MM.1S (cell line): ENCODE measurements around the gene DGKI.

ENCODE experiments used
- DNase-seq: peaks from one replicate; pipeline ENCODE4 v3.0.0-alpha.2; 2015
- H2AFZ ChIP-seq: fragments of 300-600 bp; sonication (generic); 2 replicates; pipeline ENCODE4 v1.6.0; 2016; ENCODE audit warnings: antibody characterized with exemption, low read length
- H3F3A ChIP-seq: fragments of 300-600 bp; sonication (generic); 2 replicates; pipeline ENCODE4 v1.6.1; 2016; ENCODE audit warnings: mild to moderate bottlenecking, antibody characterized with exemption, low read length, moderate library complexity, mixed read lengths; ENCODE audit not compliant: insufficient read depth
- H3K27ac ChIP-seq: fragments of 300-600 bp; sonication (generic); 2 replicates; pipeline ENCODE4 v1.5.1; 2016; ENCODE audit warnings: mild to moderate bottlenecking, low read length
- H3K27me3 ChIP-seq: fragments of 300-600 bp; sonication (generic); replicated peaks from 2 replicates; pipeline ENCODE4 v1.6.0; 2016; ENCODE audit warnings: low read length; ENCODE audit not compliant: insufficient read depth
- H3K36me3 ChIP-seq: fragments of 300-600 bp; sonication (generic); replicated peaks from 2 replicates; pipeline ENCODE4 v1.6.1; 2016; ENCODE audit warnings: mild to moderate bottlenecking, low read length, mixed read lengths; ENCODE audit not compliant: insufficient read depth
- H3K4me1 ChIP-seq: fragments of 300-600 bp; sonication (generic); 2 replicates; pipeline ENCODE4 v1.6.1; 2016; ENCODE audit warnings: low read length, mixed read lengths
- H3K4me2 ChIP-seq: fragments of 300-600 bp; sonication (generic); 2 replicates; pipeline ENCODE4 v1.6.0; 2016; ENCODE audit warnings: low read depth, low read length
- H3K4me3 ChIP-seq: fragments of 300-600 bp; sonication (generic); 2 replicates; pipeline ENCODE4 v1.5.1; 2016; ENCODE audit warnings: low read length, mixed read lengths
- H3K79me2 ChIP-seq: fragments of 300-600 bp; sonication (generic); 2 replicates; pipeline ENCODE4 v1.6.1; 2016; ENCODE audit warnings: mixed run types, low read length, mixed read lengths
- H3K9ac ChIP-seq: fragments of 300-600 bp; sonication (generic); 2 replicates; pipeline ENCODE4 v1.6.1; 2016; ENCODE audit warnings: low read length, mixed read lengths
- H3K9me2 ChIP-seq: fragments of 300-600 bp; sonication (generic); replicated peaks from 2 replicates; pipeline ENCODE4 v1.6.1; 2016; ENCODE audit warnings: mild to moderate bottlenecking, low read length, mixed read lengths; ENCODE audit not compliant: insufficient read depth
- H3K9me3 ChIP-seq: fragments of 300-600 bp; sonication (generic); replicated peaks from 2 replicates; pipeline ENCODE4 v1.6.1; 2016; ENCODE audit warnings: mild to moderate bottlenecking, low read length, mixed read lengths; ENCODE audit not compliant: insufficient read depth
- H4K20me1 ChIP-seq: fragments of 300-600 bp; sonication (generic); 2 replicates; pipeline ENCODE4 v1.6.1; 2016; ENCODE audit warnings: mild to moderate bottlenecking, low read length, moderate library complexity, mixed read lengths; ENCODE audit not compliant: insufficient read depth
- CTCF ChIP-seq: fragments of 300-600 bp; sonication (generic); IDR thresholded peaks from 2 replicates; pipeline ENCODE4 v1.5.1; 2016; ENCODE audit warnings: antibody characterized with exemption, low read length, mixed read lengths
- EZH2 ChIP-seq: fragments of 300-600 bp; sonication (generic); optimal IDR thresholded peaks from 2 replicates; pipeline ENCODE3; 2017; ENCODE audit warnings: low read depth, mild to moderate bottlenecking, antibody characterized with exemption, low read length, mixed read lengths
- EZH2phosphoT487 ChIP-seq: fragments of 300-600 bp; sonication (generic); IDR thresholded peaks from 2 replicates; pipeline ENCODE4 v1.6.1; 2018; ENCODE audit warnings: antibody characterized with exemption, low read length

The DGKI gene

GRCh38 chr7:137886746-137887145 lies 40.0 kb upstream of the DGKI start:
- no peaks in the 10 kb centered on the region for H3F3A ChIP-seq
- no peak overlapping the region for H3K9ac ChIP-seq
- no peak overlapping the region for H2AFZ ChIP-seq
- H3K79me2 ChIP-seq = 0 out of 2 replicates have a peak, but pooled peaks cover 5% of the 10 kb centered on the region
- H3K4me1 ChIP-seq = no peaks in the 10 kb centered on the region
- H3K9me2 ChIP-seq = no peaks in the 10 kb centered on the region
- no peaks in the 10 kb centered on the region for H3K9me3 ChIP-seq
- no peaks in the 10 kb centered on the region for H4K20me1 ChIP-seq
- peaks cover 13% of the 10 kb centered on the region; the same call in 1 of the 2 replicates for H3K36me3 ChIP-seq
- no peak overlapping the region for H3K4me3 ChIP-seq
- H3K27ac ChIP-seq = no peak overlapping the region
- no peak overlapping the region for H3K4me2 ChIP-seq
- no peak for DNase-seq
- no peaks in the 10 kb centered on the region for H3K27me3 ChIP-seq
- no peak for TF ChIP-seq EZH2

GRCh38 chr7:137886281-137886680 lies 39.5 kb upstream of the DGKI start:
- H3K4me1 ChIP-seq = no peaks in the 10 kb centered on the region
- H4K20me1 ChIP-seq = no peaks in the 10 kb centered on the region
- H2AFZ ChIP-seq = no peak overlapping the region
- H3K9me2 ChIP-seq = no peaks in the 10 kb centered on the region
- no peak overlapping the region for H3K4me2 ChIP-seq
- H3K9ac ChIP-seq = no peak overlapping the region
- 0 out of 2 replicates have a peak, but pooled peaks cover 5% of the 10 kb centered on the region for H3K79me2 ChIP-seq
- TF ChIP-seq EZH2phosphoT487 = no peak
- no peak for TF ChIP-seq CTCF
- TF ChIP-seq EZH2 = no peak
- H3F3A ChIP-seq = no peaks in the 10 kb centered on the region
- no peak overlapping the region for H3K27ac ChIP-seq
- peaks cover 17% of the 10 kb centered on the region; the same call in 1 of the 2 replicates for H3K36me3 ChIP-seq
- no peak overlapping the region for H3K4me3 ChIP-seq
- no peaks in the 10 kb centered on the region for H3K9me3 ChIP-seq
- DNase-seq = no peak
- H3K27me3 ChIP-seq = no peaks in the 10 kb centered on the region

- Histone ChIP-seq H3K9me3 (no peaks in the 10 kb centered on the region), H3K27ac (no peak overlapping the region), H3K9ac (no peak overlapping the region), H3K27me3 (no peaks in the 10 kb centered on the region), H3K79me2 (0 out of 2 replicates have a peak, but pooled peaks cover 5% of the 10 kb centered on the region), H3K36me3 (peaks cover 17% of the 10 kb centered on the region; the same call in 1 of the 2 replicates), H3K4me1 (no peaks in the 10 kb centered on the region), H3K4me2 (no peak overlapping the region), H2AFZ (no peak overlapping the region), H3F3A (no peaks in the 10 kb centered on the region), H4K20me1 (no peaks in the 10 kb centered on the region), H3K9me2 (no peaks in the 10 kb centered on the region), H3K4me3 (no peak overlapping the region)
- no peak for DNase-seq
- TF ChIP-seq EZH2phosphoT487 = no peak
Measured at GRCh38 chr7:137885678-137886077, 38.9 kb upstream of the DGKI start.

GRCh38 chr7:137882806-137883205 lies 36.0 kb upstream of the DGKI start:
- no peak overlapping the region for H3K9ac ChIP-seq

More at GRCh38 chr7:137882806-137883205, 36.0 kb upstream of the DGKI start:
- H3K4me3 ChIP-seq = no peak overlapping the region
- DNase-seq = no peak
- no peaks in the 10 kb centered on the region for H3K4me1 ChIP-seq
- H3K4me2 ChIP-seq = no peak overlapping the region
- TF ChIP-seq EZH2 (no peak), CTCF (no peak), EZH2phosphoT487 (no peak)
- no peaks in the 10 kb centered on the region for H4K20me1 ChIP-seq
- no peaks in the 10 kb centered on the region for H3K27me3 ChIP-seq
- no peak overlapping the region for H3K27ac ChIP-seq
- H2AFZ ChIP-seq = no peak overlapping the region
- H3K36me3 ChIP-seq = peaks cover 17% of the 10 kb centered on the region; the same call in 1 of the 2 replicates
- no peaks in the 10 kb centered on the region for H3F3A ChIP-seq
- no peaks in the 10 kb centered on the region for H3K9me2 ChIP-seq
- no peaks in the 10 kb centered on the region for H3K9me3 ChIP-seq
- no peaks in the 10 kb centered on the region for H3K79me2 ChIP-seq
